Measurements from ENCODE around the gene ZNF438.

- TF ChIP-seq MAX (IDR thresholded peaks at IDR 0.05; ENCODE audit: low read depth, low read length): no peak
- no peak for TF ChIP-seq RELA (IDR thresholded peaks at IDR 0.05; ENCODE audit: borderline replicate concordance, partially characterized antibody)
- no peak for TF ChIP-seq ASH2L (IDR thresholded peaks at IDR 0.05; ENCODE audit: borderline replicate concordance, low read depth)
- TF ChIP-seq POLR2AphosphoS5 (IDR thresholded peaks at IDR 0.05; ENCODE audit: low read length): no peak
Measured at GRCh38 chr10:30997536-30998235, 34.0 kb downstream of the ZNF438 start.
